Spleen (tissue), 11 donors: ENCODE data around the gene MKX. TPM values are rescaled to one million over a fixed set of nuclear protein-coding genes. Genes with fewer than 3 reads are reported as not detected.

Experiments used
- DNase-seq: peaks from one replicate; pipeline ENCODE4 v3.0.0-alpha.2; 2020
- H3K27ac ChIP-seq, 8 donors: fragments of 200-600 bp; sonication (generic) in 7 of 8; 1 replicate in 4 of 8; 2 replicates in 4 of 8; pipeline versions ENCODE4 v1.5.0 to v1.8.0; 2016 to 2021; ENCODE audit warnings: inconsistent platforms in 4 of 8, mild to moderate bottlenecking in 4 of 8, moderate library complexity in 1 of 8
- H3K27me3 ChIP-seq, 7 donors: fragments of 200-600 bp; sonication (generic) in 6 of 7; replicated peaks in 1 of 7; 1 replicate in 4 of 7; 2 replicates in 3 of 7; pipeline versions ENCODE4 v1.5.0 to v1.8.0; 2016 to 2021; ENCODE audit warnings: inconsistent platforms in 3 of 7, mild to moderate bottlenecking in 1 of 7
- H3K36me3 ChIP-seq, 6 donors: fragments of 200-600 bp; sonication (generic) in 5 of 6; 1 replicate in 4 of 6; 2 replicates in 2 of 6; pipeline versions ENCODE4 v1.5.0 to v1.8.0; 2016 to 2021; ENCODE audit warnings: inconsistent platforms in 2 of 6
- H3K4me1 ChIP-seq, 6 donors: fragments of 200-600 bp; sonication (generic) in 5 of 6; 1 replicate in 3 of 6; 2 replicates in 3 of 6; pipeline versions ENCODE4 v1.5.0 to v1.8.0; 2016 to 2021; ENCODE audit warnings: inconsistent platforms in 3 of 6
- H3K4me3 ChIP-seq, 8 donors: fragments of 200-600 bp; sonication (generic) in 7 of 8; 1 replicate in 4 of 8; 2 replicates in 4 of 8; pipeline versions ENCODE4 v1.5.0 to v1.8.0; 2016 to 2021; ENCODE audit warnings: inconsistent platforms in 4 of 8, mild to moderate bottlenecking in 4 of 8, moderate library complexity in 2 of 8
- H3K9me3 ChIP-seq, 8 donors: fragments of 200-600 bp; sonication (generic) in 7 of 8; 1 replicate in 4 of 8; 2 replicates in 4 of 8; pipeline versions ENCODE4 v1.5.0 to v1.8.0; 2016 to 2021; ENCODE audit warnings: inconsistent platforms in 4 of 8
- CTCF ChIP-seq, 11 experiments: fragments of 200-600 bp in 7 of 11; fragments of 450-650 bp in 4 of 11; sonication (generic) in 4 of 11; IDR thresholded peaks in 8 of 11; conservative IDR thresholded peaks in 3 of 11; 1 replicate in 7 of 11; 2 replicates in 4 of 11; pipeline versions ENCODE4 v1.4.0 to v1.8.0; 2016 to 2021; ENCODE audit warnings: antibody characterized with exemption in 11 of 11, inconsistent platforms in 4 of 11, mild to moderate bottlenecking in 1 of 11
- POLR2A ChIP-seq, 3 donors: fragments of 450-650 bp; IDR thresholded peaks; one replicate each; pipeline ENCODE4 v1.5.1; 2017; ENCODE audit warnings: antibody characterized with exemption in 3 of 3, mild to moderate bottlenecking in 1 of 3
- POLR2AphosphoS5 ChIP-seq, 3 donors: sonication (generic); formaldehyde crosslinking; IDR thresholded peaks; one replicate each; pipeline ENCODE4 v1.5.1; 2017; ENCODE audit warnings: antibody characterized with exemption in 3 of 3
- WGBS, 5 donors: extraction: QIAGEN DNeasy Blood & Tissue Kit in 3 of 5; methylation state at CpG; one replicate each; pipeline versions ENCODE4 v1.1.5 to v1.1.7; 2013 to 2018; 5-methylcytosine and 5-hydroxymethylcytosine counted together
- intact Hi-C: fragments of 100-400 bp; cut with DNase I; formaldehyde crosslinking; loops from one replicate; pipeline ENCODE4 v1.15.0; 2023; ENCODE audit warnings: low total_unique reads
- polyA plus RNA-seq, 3 donors: library from polyadenylated mRNA; stranded (reverse); fragments of 200-250 nt; gene quantifications; one replicate each; pipeline ENCODE4 v1.2.1, GENCODE V29; 2013
- total RNA-seq, 7 donors: library from RNA; depleted of rRNA in 3 of 7; stranded (reverse); fragments of >200 nt in 3 of 7; fragmentation: NEBNext Ultra II Directional in 4 of 7; extraction: Animal tissue kit (Norgen Biotek cat#: 25700) in 4 of 7; gene quantifications; one replicate each; pipeline versions ENCODE4 v1.1.0 to v1.2.1, GENCODE V29; 2016 to 2021
- donor health status: healthy with polysubstance abuse.
- donor health status: DM: no; HTN: no; CAD: no; lungs with moderate emphysema.
- donor health status: DM: no; HTN: no; CAD: no.
- donor health status: Bipolar disorder and iron deficiency.
- donor health status: healthy.
- donor health status: DM: no; HTN: no; CAD: no.
- donor health status: DM: yes; HTN: yes; CAD: no.

The MKX gene
- total and polyA plus RNA-seq, 10 donors, result 0.07 to 0.34 (median 0.16) TPM; not detected in 3

- Histone ChIP-seq H3K4me1 (peaks cover 0 to 31% (median 7%) of the 10 kb centered on the region in 6 donors), H3K27me3 (peaks cover 0 to 25% (median 0%) of the 10 kb centered on the region in 7 donors), H3K36me3 (no peaks in the 10 kb centered on the region), H3K9me3 (no peaks in the 10 kb centered on the region), H3K4me3 (no peak overlapping the region), H3K27ac (no peak overlapping the region)
- intact Hi-C loops, result loop anchor here (5.0 kb wide), 1 partner anchor 211 kb away; no protein-coding TSS in a partner anchor
- no peak for DNase-seq
- 76 to 94% (median 82%) methylated on average over 7 of the region's 7 CpGs for WGBS, 5 donors
- TF ChIP-seq POLR2AphosphoS5 (IDR thresholded peaks at IDR 0.05) (no peak), POLR2A (IDR thresholded peaks at IDR 0.05) (no peak), CTCF (IDR thresholded peaks at IDR 0.05 in 8 of 11, conservative IDR thresholded peaks at IDR 0.05 in 3 of 11) (no peak)
Observed at GRCh38 chr10:27658788-27659187, 86.8 kb downstream of the MKX start.

- 57 to 93% (median 80%) methylated on average over 4 of the region's 4 CpGs for WGBS, 5 donors
- no peak for DNase-seq
- intact Hi-C loops, result loop anchor here (5.0 kb wide), 1 partner anchor 208 kb away; no protein-coding TSS in a partner anchor
- Histone ChIP-seq H3K36me3 (no peaks in the 10 kb centered on the region), H3K27me3 (peaks cover 0 to 9% (median 0%) of the 10 kb centered on the region in 7 donors), H3K27ac (no peak overlapping the region), H3K4me1 (peaks cover 0 to 8% (median 2%) of the 10 kb centered on the region in 6 donors), H3K4me3 (no peak overlapping the region), H3K9me3 (no peaks in the 10 kb centered on the region)
- no peak for TF ChIP-seq POLR2A (IDR thresholded peaks at IDR 0.05)
- no peak for TF ChIP-seq POLR2AphosphoS5 (IDR thresholded peaks at IDR 0.05)
- no peak for TF ChIP-seq CTCF (IDR thresholded peaks at IDR 0.05 in 8 of 11, conservative IDR thresholded peaks at IDR 0.05 in 3 of 11)
Observed at GRCh38 chr10:27655296-27655695, 90.3 kb downstream of the MKX start.

- WGBS, 5 donors, result 78 to 91% (median 88%) methylated on average over 6 of the region's 6 CpGs
- Histone ChIP-seq H3K27me3 (no peaks in the 10 kb centered on the region), H3K27ac (no peak overlapping the region), H3K9me3 (no peaks in the 10 kb centered on the region), H3K4me1 (peaks cover 0 to 4% (median 2%) of the 10 kb centered on the region in 6 donors), H3K36me3 (no peaks in the 10 kb centered on the region), H3K4me3 (no peak overlapping the region)
- intact Hi-C loops, result no loop called here
- no peak for DNase-seq
- TF ChIP-seq POLR2A (IDR thresholded peaks at IDR 0.05), result no peak
- no peak for TF ChIP-seq CTCF (IDR thresholded peaks at IDR 0.05 in 8 of 11, conservative IDR thresholded peaks at IDR 0.05 in 3 of 11)
- TF ChIP-seq POLR2AphosphoS5 (IDR thresholded peaks at IDR 0.05), result no peak
Observed at GRCh38 chr10:27654284-27654683, 91.3 kb downstream of the MKX start.

- Histone ChIP-seq H3K4me1 (no peaks in the 10 kb centered on the region), H3K4me3 (no peak overlapping the region), H3K9me3 (peaks cover 0 to 15% (median 6%) of the 10 kb centered on the region in 8 donors), H3K36me3 (no peaks in the 10 kb centered on the region), H3K27ac (no peak overlapping the region), H3K27me3 (peaks cover 0 to 20% (median 0%) of the 10 kb centered on the region in 7 donors)
- TF ChIP-seq POLR2AphosphoS5 (IDR thresholded peaks at IDR 0.05) (no peak), CTCF (IDR thresholded peaks at IDR 0.05 in 8 of 11, conservative IDR thresholded peaks at IDR 0.05 in 3 of 11) (no peak), POLR2A (IDR thresholded peaks at IDR 0.05) (no peak)
- DNase-seq, result no peak
- WGBS, 5 donors, result 73 to 81% (median 76%) methylated on average over 4 of the region's 4 CpGs
- intact Hi-C loops, result no loop called here
Observed at GRCh38 chr10:27646604-27647175, 98.9 kb downstream of the MKX start.
